ENCODE measurements around the gene SUPT5H. TPM values are rescaled to one million over a fixed set of nuclear protein-coding genes. Genes with fewer than 3 reads are reported as not detected.

The SUPT5H gene
- total and polyA plus RNA-seq, 10 of the 15 experiments (the other 5 are each of a cell fraction or from before 2014, with no cell fraction given), result 27.2 to 194 (median 83.6) TPM

- intact Hi-C loops (cut with micrococcal nuclease; ENCODE audit: unreplicated experiment), result no loop called here
- ChIA-PET POLR2A (no interaction called here), CTCF (interaction anchor here (0.7 to 2.1 kb wide), 3 partner anchors 15 to 44 kb away, joined by 3 to 6 read pairs (median 3); no protein-coding TSS in a partner anchor), SMC1A (ENCODE audit: uncharacterized antibody, unreplicated experiment) (interaction anchor here (1.3 kb wide), 1 partner anchor 13 kb away, joined by 3 read pairs; no protein-coding TSS in a partner anchor), RAD21 (ENCODE audit: unreplicated experiment) (no interaction called here)
- no TSS peak for BruUV-seq (replicated peaks)
- Histone ChIP-seq H3K4me1 (ENCODE audit: control insufficient read depth, insufficient read depth, low read length) (peaks cover 11% of the 10 kb centered on the region), H3K9ac (ENCODE audit: control insufficient read depth, insufficient read depth, low read length) (no peak overlapping the region), H3K79me2 (ENCODE audit: control insufficient read depth, insufficient read depth, low read length) (no peaks in the 10 kb centered on the region), H3K27me3 (replicated peaks in 1 of 2; ENCODE audit: control insufficient read depth in 2 of 2, insufficient read depth in 2 of 2, low read length in 1 of 2) (peaks cover 9 to 22% of the 10 kb centered on the region in 2 experiments), H3K36me3 (ENCODE audit: control insufficient read depth in 2 of 2, insufficient read depth in 2 of 2, low read length in 1 of 2) (no peaks in the 10 kb centered on the region), H3K27ac (ENCODE audit: control insufficient read depth, insufficient read depth) (no peak overlapping the region), H4K20me1 (ENCODE audit: control insufficient read depth, insufficient read depth) (no peaks in the 10 kb centered on the region), H3K4me2 (ENCODE audit: control insufficient read depth, insufficient read depth) (no peak overlapping the region), H2AFZ (ENCODE audit: control insufficient read depth, low read depth, low read length) (no peak overlapping the region), H3K4me3 (no peak overlapping the region), H3K9me3 (replicated peaks; ENCODE audit: control insufficient read depth, insufficient read depth, low read length) (no peaks in the 10 kb centered on the region)
- in situ Hi-C loops (cut with MboI), result no loop called here
- no peak for FAIRE-seq
- ATAC-seq, result no peak
- 52% methylated on average over 4 of the region's 5 CpGs for WGBS (ENCODE audit: insufficient coverage, insufficient replicate concordance, low lambda C conversion rate, missing lambda C conversion rate)
- DNase-seq (ENCODE audit: low read depth, low spot score), result no peak
- TF ChIP-seq SUPT20H (IDR thresholded peaks at IDR 0.05; ENCODE audit: borderline replicate concordance, control insufficient read depth, low read depth, low read length), result no peak
- TF ChIP-seq FOS (IDR thresholded peaks at IDR 0.05; ENCODE audit: borderline replicate concordance, extremely low read depth, insufficient read length), result no peak
- TF ChIP-seq, protein P1, sequence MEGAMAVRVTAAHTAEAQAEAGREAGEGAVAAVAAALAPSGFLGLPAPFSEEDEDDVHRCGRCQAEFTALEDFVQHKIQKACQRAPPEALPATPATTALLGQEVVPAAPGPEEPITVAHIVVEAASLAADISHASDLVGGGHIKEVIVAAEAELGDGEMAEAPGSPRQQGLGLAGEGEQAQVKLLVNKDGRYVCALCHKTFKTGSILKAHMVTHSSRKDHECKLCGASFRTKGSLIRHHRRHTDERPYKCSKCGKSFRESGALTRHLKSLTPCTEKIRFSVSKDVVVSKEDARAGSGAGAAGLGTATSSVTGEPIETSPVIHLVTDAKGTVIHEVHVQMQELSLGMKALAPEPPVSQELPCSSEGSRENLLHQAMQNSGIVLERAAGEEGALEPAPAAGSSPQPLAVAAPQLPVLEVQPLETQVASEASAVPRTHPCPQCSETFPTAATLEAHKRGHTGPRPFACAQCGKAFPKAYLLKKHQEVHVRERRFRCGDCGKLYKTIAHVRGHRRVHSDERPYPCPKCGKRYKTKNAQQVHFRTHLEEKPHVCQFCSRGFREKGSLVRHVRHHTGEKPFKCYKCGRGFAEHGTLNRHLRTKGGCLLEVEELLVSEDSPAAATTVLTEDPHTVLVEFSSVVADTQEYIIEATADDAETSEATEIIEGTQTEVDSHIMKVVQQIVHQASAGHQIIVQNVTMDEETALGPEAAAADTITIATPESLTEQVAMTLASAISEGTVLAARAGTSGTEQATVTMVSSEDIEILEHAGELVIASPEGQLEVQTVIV (IDR thresholded peaks at IDR 0.05; ENCODE audit: borderline replicate concordance, partially characterized antibody), result no peak
- no peak for TF ChIP-seq PKNOX1 (IDR thresholded peaks at IDR 0.05)
- TF ChIP-seq PBX3 (IDR thresholded peaks at IDR 0.05; ENCODE audit: insufficient replicate concordance, low read depth, low read length), result no peak
- TF ChIP-seq CHD1 (IDR thresholded peaks at IDR 0.05; ENCODE audit: low read depth, low read length), result no peak
- TF ChIP-seq, protein P2, sequence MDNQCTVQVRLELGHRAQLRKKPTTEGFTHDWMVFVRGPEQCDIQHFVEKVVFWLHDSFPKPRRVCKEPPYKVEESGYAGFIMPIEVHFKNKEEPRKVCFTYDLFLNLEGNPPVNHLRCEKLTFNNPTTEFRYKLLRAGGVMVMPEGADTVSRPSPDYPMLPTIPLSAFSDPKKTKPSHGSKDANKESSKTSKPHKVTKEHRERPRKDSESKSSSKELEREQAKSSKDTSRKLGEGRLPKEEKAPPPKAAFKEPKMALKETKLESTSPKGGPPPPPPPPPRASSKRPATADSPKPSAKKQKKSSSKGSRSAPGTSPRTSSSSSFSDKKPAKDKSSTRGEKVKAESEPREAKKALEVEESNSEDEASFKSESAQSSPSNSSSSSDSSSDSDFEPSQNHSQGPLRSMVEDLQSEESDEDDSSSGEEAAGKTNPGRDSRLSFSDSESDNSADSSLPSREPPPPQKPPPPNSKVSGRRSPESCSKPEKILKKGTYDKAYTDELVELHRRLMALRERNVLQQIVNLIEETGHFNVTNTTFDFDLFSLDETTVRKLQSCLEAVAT (IDR thresholded peaks at IDR 0.05), result no peak
- TF ChIP-seq EP300 (IDR thresholded peaks at IDR 0.05; ENCODE audit: borderline replicate concordance in 1 of 2, control insufficient read depth in 1 of 2, low read depth in 2 of 2, low read length in 2 of 2), result no peak
- no peak for TF ChIP-seq CBX5 (IDR thresholded peaks at IDR 0.05; ENCODE audit: low read depth)
Measured at GRCh38 chr19:39518458-39518857, 73.1 kb downstream of the SUPT5H start.

All from GM12878 (cell line).